ENCODE data around the gene TRIM47. TPM values are rescaled to one million over a fixed set of nuclear protein-coding genes. Genes with fewer than 3 reads are reported as not detected.
A peak's percentile ranks its signal among the peaks of the same experiment; 100 is the strongest.
"Not testable (repeated sequence)": the region's sequence is repeated elsewhere in the genome, so short reads cannot be mapped to it uniquely, and the experiment has no call there.

TRIM47 gene
- polyA plus RNA-seq, 3 donors from 2014 or later: 3.2 to 4.0 (median 3.9) TPM

- Mint-ChIP-seq H3K4me3 (peak overlapping the region; percentile 29 to 77 (median 62)), H3K4me1 (peaks cover 23 to 24% of the 10 kb centered on the region in 2 donors), H3K27me3 (ENCODE audit: low read depth in 3 of 3) (peaks cover 6 to 13% (median 9%) of the 10 kb centered on the region in 3 donors), H3K9me3 (no peaks in the 10 kb centered on the region), H3K36me3 (no peaks in the 10 kb centered on the region), H3K27ac (peak overlapping the region in 3 of 6 donors; percentile 31 to 62 (median 53))
- DNase-seq: peak in 2 of 3 donors; percentile 20 to 26
These were observed 2.0 kb downstream of the TRIM47 start for GRCh38 chr17:75876190-75876937.

- H3K9me3 Mint-ChIP-seq: no peaks in the 10 kb centered on the region
- DNase-seq: no peak
- H3K4me3 Mint-ChIP-seq: peak overlapping the region in 2 of 5 donors; percentile 62 to 68
- H3K4me1 Mint-ChIP-seq: peaks cover 23 to 24% of the 10 kb centered on the region in 2 donors
- H3K27me3 Mint-ChIP-seq (ENCODE audit: low read depth in 3 of 3): peaks cover 6 to 13% (median 9%) of the 10 kb centered on the region in 3 donors
- H3K36me3 Mint-ChIP-seq: no peaks in the 10 kb centered on the region
- H3K27ac Mint-ChIP-seq: no peak overlapping the region
These were observed 2.5 kb downstream of the TRIM47 start for GRCh38 chr17:75875940-75876189.

- DNase-seq: no peak
- Mint-ChIP-seq H3K9me3 (no peaks in the 10 kb centered on the region), H3K4me1 (peaks cover 23 to 24% of the 10 kb centered on the region in 2 donors), H3K4me3 (no peak overlapping the region), H3K36me3 (no peaks in the 10 kb centered on the region), H3K27me3 (ENCODE audit: low read depth in 3 of 3) (peaks cover 6 to 13% (median 9%) of the 10 kb centered on the region in 3 donors), H3K27ac (no peak overlapping the region)
These were observed 3.0 kb downstream of the TRIM47 start for GRCh38 chr17:75875182-75875939.

GRCh38 chr17:75874323-75875181, 3.8 kb downstream of the TRIM47 start:
- H3K4me1 Mint-ChIP-seq: peaks cover 23 to 24% of the 10 kb centered on the region in 2 donors
- H3K36me3 Mint-ChIP-seq: no peaks in the 10 kb centered on the region
- H3K27ac Mint-ChIP-seq: no peak overlapping the region
- H3K27me3 Mint-ChIP-seq (ENCODE audit: low read depth in 3 of 3): peaks cover 6 to 11% (median 9%) of the 10 kb centered on the region in 3 donors
- H3K4me3 Mint-ChIP-seq: no peak overlapping the region
- no peaks in the 10 kb centered on the region for H3K9me3 Mint-ChIP-seq
- DNase-seq: no peak

GRCh38 chr17:75873587-75874322, 4.6 kb downstream of the TRIM47 start:
- Mint-ChIP-seq H3K27me3 (ENCODE audit: low read depth in 3 of 3) (peaks cover 2 to 5% (median 3%) of the 10 kb centered on the region in 3 donors), H3K9me3 (no peaks in the 10 kb centered on the region), H3K4me1 (peaks cover 21 to 23% of the 10 kb centered on the region in 2 donors), H3K27ac (no peak overlapping the region), H3K36me3 (no peaks in the 10 kb centered on the region), H3K4me3 (no peak overlapping the region)
- no peak for DNase-seq

- peak in 1 of 3 donors; percentile 30 for DNase-seq
- no peak overlapping the region for H3K4me3 Mint-ChIP-seq
- H3K9me3 Mint-ChIP-seq: no peaks in the 10 kb centered on the region
- H3K27ac Mint-ChIP-seq: peak overlapping the region in 1 of 6 donors; percentile 55
- H3K27me3 Mint-ChIP-seq (ENCODE audit: low read depth in 3 of 3): peaks cover 0 to 5% (median 2%) of the 10 kb centered on the region in 3 donors
- no peaks in the 10 kb centered on the region for H3K36me3 Mint-ChIP-seq
- H3K4me1 Mint-ChIP-seq: peaks cover 18 to 19% of the 10 kb centered on the region in 2 donors
These were observed 5.7 kb downstream of the TRIM47 start for GRCh38 chr17:75872434-75873351.

- not testable (repeated sequence) for H3K4me1 Mint-ChIP-seq; H3K36me3 Mint-ChIP-seq; H3K27me3 Mint-ChIP-seq (ENCODE audit: low read depth in 3 of 3); H3K4me3 Mint-ChIP-seq; H3K9me3 Mint-ChIP-seq; DNase-seq; H3K27ac Mint-ChIP-seq
These were observed 8.2 kb downstream of the TRIM47 start for GRCh38 chr17:75870228-75870627.

- Mint-ChIP-seq H3K36me3 (no peaks in the 10 kb centered on the region), H3K9me3 (no peaks in the 10 kb centered on the region), H3K4me3 (no peak overlapping the region), H3K4me1 (peaks cover 14 to 17% of the 10 kb centered on the region in 2 donors), H3K27me3 (ENCODE audit: low read depth in 3 of 3) (peaks cover 0 to 2% (median 0%) of the 10 kb centered on the region in 3 donors), H3K27ac (no peak overlapping the region)
- no peak for DNase-seq
These were observed 8.9 kb downstream of the TRIM47 start for GRCh38 chr17:75869282-75870141.

GRCh38 chr17:75868730-75869281, 9.6 kb downstream of the TRIM47 start:
- DNase-seq; H3K27ac Mint-ChIP-seq; H3K36me3 Mint-ChIP-seq; H3K4me3 Mint-ChIP-seq; H3K27me3 Mint-ChIP-seq (ENCODE audit: low read depth in 3 of 3); H3K9me3 Mint-ChIP-seq: not testable (repeated sequence)
- H3K4me1 Mint-ChIP-seq: peaks cover 21 to 23% of the 10 kb centered on the region in 2 donors

GRCh38 chr17:75865404-75866188, 12.8 kb downstream of the TRIM47 start:
- not testable (repeated sequence) for H3K36me3 Mint-ChIP-seq

GRCh38 chr17:75864887-75865286, 13.5 kb downstream of the TRIM47 start:
- Mint-ChIP-seq H3K4me3 (peak overlapping the region; percentile 59 to 76 (median 72)), H3K4me1 (peaks cover 23 to 30% of the 10 kb centered on the region in 2 donors), H3K27ac (peak overlapping the region; percentile 90 to 96 (median 94))
- H3K27me3 Mint-ChIP-seq (ENCODE audit: low read depth in 3 of 3); H3K36me3 Mint-ChIP-seq; H3K9me3 Mint-ChIP-seq: not testable (repeated sequence)
- DNase-seq: peak in 2 of 3 donors; percentile 40 to 59

More at GRCh38 chr17:75865404-75866188, 12.8 kb downstream of the TRIM47 start:
- peaks cover 23 to 30% of the 10 kb centered on the region in 2 donors for H3K4me1 Mint-ChIP-seq
- peak overlapping the region; percentile 90 to 96 (median 94) for H3K27ac Mint-ChIP-seq
- DNase-seq; H3K27me3 Mint-ChIP-seq (ENCODE audit: low read depth in 3 of 3); H3K9me3 Mint-ChIP-seq: not testable (repeated sequence)
- peak overlapping the region in 4 of 5 donors; percentile 35 to 76 (median 43) for H3K4me3 Mint-ChIP-seq

Data from immature natural killer cell (primary cell).